Uterus (tissue), 2 donors: Measurements from ENCODE around the gene WNT9A.

Experiments
- POLR2A ChIP-seq, 2 donors: fragments of 450-650 bp; IDR thresholded peaks; one replicate each; pipeline ENCODE4 v1.6.1; 2016; ENCODE audit warnings: antibody characterized with exemption in 2 of 2, mild to moderate bottlenecking in 1 of 2, moderate library complexity in 1 of 2
- TF ChIP-seq, protein P1 (sequence below), 4 experiments: fragments of 200-600 bp in 2 of 4; fragments of 450-650 bp in 2 of 4; sonication (generic) in 2 of 4; IDR thresholded peaks; one replicate each; pipeline ENCODE4 v1.5.1; 2016 to 2019; ENCODE audit warnings: antibody characterized with exemption in 4 of 4, mild to moderate bottlenecking in 2 of 4, moderate library complexity in 1 of 4

GRCh38 chr1:227913396-227913763 lies 34.4 kb downstream of the WNT9A start:
- no peak for TF ChIP-seq POLR2A (IDR thresholded peaks at IDR 0.05)
- TF ChIP-seq, protein P1, sequence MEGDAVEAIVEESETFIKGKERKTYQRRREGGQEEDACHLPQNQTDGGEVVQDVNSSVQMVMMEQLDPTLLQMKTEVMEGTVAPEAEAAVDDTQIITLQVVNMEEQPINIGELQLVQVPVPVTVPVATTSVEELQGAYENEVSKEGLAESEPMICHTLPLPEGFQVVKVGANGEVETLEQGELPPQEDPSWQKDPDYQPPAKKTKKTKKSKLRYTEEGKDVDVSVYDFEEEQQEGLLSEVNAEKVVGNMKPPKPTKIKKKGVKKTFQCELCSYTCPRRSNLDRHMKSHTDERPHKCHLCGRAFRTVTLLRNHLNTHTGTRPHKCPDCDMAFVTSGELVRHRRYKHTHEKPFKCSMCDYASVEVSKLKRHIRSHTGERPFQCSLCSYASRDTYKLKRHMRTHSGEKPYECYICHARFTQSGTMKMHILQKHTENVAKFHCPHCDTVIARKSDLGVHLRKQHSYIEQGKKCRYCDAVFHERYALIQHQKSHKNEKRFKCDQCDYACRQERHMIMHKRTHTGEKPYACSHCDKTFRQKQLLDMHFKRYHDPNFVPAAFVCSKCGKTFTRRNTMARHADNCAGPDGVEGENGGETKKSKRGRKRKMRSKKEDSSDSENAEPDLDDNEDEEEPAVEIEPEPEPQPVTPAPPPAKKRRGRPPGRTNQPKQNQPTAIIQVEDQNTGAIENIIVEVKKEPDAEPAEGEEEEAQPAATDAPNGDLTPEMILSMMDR (IDR thresholded peaks at IDR 0.05), result no peak
